H9 (cell line): ENCODE data around the gene ATP1A3. TPM values are rescaled to one million over a fixed set of nuclear protein-coding genes. Genes with fewer than 3 reads are reported as not detected.

Experiments
- DNase-seq: peaks from one replicate; pipeline ENCODE4 v3.0.0-alpha.2; 2017
- H2AFZ ChIP-seq: one replicate; pipeline ENCODE4 v1.6.1; 2013; ENCODE audit warnings: mild to moderate bottlenecking, low read length, control low read depth, moderate library complexity
- H2AK5ac ChIP-seq: 2 replicates; pipeline ENCODE4 v1.6.1; 2013; ENCODE audit warnings: low read length, control low read depth, mixed read lengths; ENCODE audit not compliant: insufficient read length
- H2BK120ac ChIP-seq: one replicate; pipeline ENCODE4 v1.6.1; 2013; ENCODE audit warnings: low read depth, mild to moderate bottlenecking, low read length, control low read depth, inconsistent platforms; ENCODE audit not compliant: poor library complexity, severe bottlenecking
- H2BK12ac ChIP-seq: 2 replicates; pipeline ENCODE4 v1.6.1; 2013; ENCODE audit warnings: low read length, control low read depth, mixed read lengths, low read depth; ENCODE audit not compliant: insufficient read length
- H2BK15ac ChIP-seq: 2 replicates; pipeline ENCODE4 v1.6.1; 2013; ENCODE audit warnings: low read depth, low read length, control low read depth
- H2BK20ac ChIP-seq: one replicate; pipeline ENCODE4 v1.6.1; 2013; ENCODE audit warnings: low read depth, mild to moderate bottlenecking, low read length, control low read depth, inconsistent platforms; ENCODE audit not compliant: poor library complexity, severe bottlenecking
- H2BK5ac ChIP-seq: 2 replicates; pipeline ENCODE4 v1.6.1; 2013; ENCODE audit warnings: low read length, control low read depth, mixed read lengths; ENCODE audit not compliant: insufficient read length
- H3K14ac ChIP-seq: 2 replicates; pipeline ENCODE4 v1.6.1; 2013; ENCODE audit warnings: low read length, control low read depth; ENCODE audit not compliant: insufficient read depth
- H3K18ac ChIP-seq: 2 replicates; pipeline ENCODE4 v1.6.1; 2013; ENCODE audit warnings: low read depth, mild to moderate bottlenecking, mixed read lengths, low read length, control low read depth; ENCODE audit not compliant: insufficient read length
- H3K23ac ChIP-seq: 2 replicates; pipeline ENCODE4 v1.6.1; 2013; ENCODE audit warnings: low read length, control low read depth, mixed read lengths, low read depth; ENCODE audit not compliant: insufficient read length
- H3K23me2 ChIP-seq: 2 replicates; pipeline ENCODE4 v1.6.1; 2013; ENCODE audit warnings: low read depth, mild to moderate bottlenecking, mixed read lengths, low read length, control low read depth; ENCODE audit not compliant: insufficient read length, poor library complexity, severe bottlenecking
- H3K27ac ChIP-seq: 2 replicates; pipeline ENCODE4 v1.5.1; 2013; ENCODE audit warnings: low read length, control low read depth, mixed read lengths, low read depth; ENCODE audit not compliant: insufficient read length
- H3K27me3 ChIP-seq: 2 replicates; pipeline ENCODE4 v1.6.1; 2013; ENCODE audit warnings: low read length, control low read depth, inconsistent platforms; ENCODE audit not compliant: insufficient read depth
- H3K4ac ChIP-seq: 2 replicates; pipeline ENCODE4 v1.6.1; 2013; ENCODE audit warnings: low read depth, mild to moderate bottlenecking, control low read depth, inconsistent platforms, low read length, moderate library complexity
- H3K4me1 ChIP-seq: 2 replicates; pipeline ENCODE4 v1.6.1; 2013; ENCODE audit warnings: low read length, control low read depth, inconsistent platforms; ENCODE audit not compliant: insufficient read depth
- H3K4me2 ChIP-seq: 2 replicates; pipeline ENCODE4 v1.6.1; 2013; ENCODE audit warnings: low read length, control low read depth, mixed read lengths; ENCODE audit not compliant: insufficient read length, insufficient read depth
- H3K56ac ChIP-seq: 2 replicates; pipeline ENCODE4 v1.6.1; 2013; ENCODE audit warnings: low read depth, mild to moderate bottlenecking, mixed read lengths, low read length, control low read depth; ENCODE audit not compliant: insufficient read length
- H3K79me1 ChIP-seq: 2 replicates; pipeline ENCODE4 v1.6.1; 2013; ENCODE audit warnings: low read depth, mild to moderate bottlenecking, moderate library complexity, low read length, control low read depth, inconsistent platforms; ENCODE audit not compliant: insufficient read depth, poor library complexity, severe bottlenecking
- H3K79me2 ChIP-seq: 2 replicates; pipeline ENCODE4 v1.6.1; 2013; ENCODE audit warnings: low read length, control low read depth, inconsistent platforms; ENCODE audit not compliant: insufficient read depth
- H3K9ac ChIP-seq: 2 replicates; pipeline ENCODE4 v1.6.1; 2013; ENCODE audit warnings: low read length, control low read depth, mixed read lengths; ENCODE audit not compliant: insufficient read length; ENCODE audit errors: extremely low read depth
- H3K9me3 ChIP-seq: one replicate; pipeline ENCODE4 v1.6.1; 2013; ENCODE audit warnings: low read depth, low read length, inconsistent platforms; ENCODE audit not compliant: control insufficient read depth
- H3T11ph ChIP-seq: one replicate; pipeline ENCODE4 v1.6.1; 2013; ENCODE audit warnings: mild to moderate bottlenecking, low read length, control low read depth, inconsistent platforms
- H4K20me1 ChIP-seq: one replicate; pipeline ENCODE4 v1.6.1; 2013; ENCODE audit not compliant: control insufficient read depth, insufficient read length, insufficient read depth
- H4K5ac ChIP-seq: 2 replicates; pipeline ENCODE4 v1.6.1; 2013; ENCODE audit warnings: low read depth, mild to moderate bottlenecking, mixed read lengths, low read length, control low read depth; ENCODE audit not compliant: insufficient read length
- H4K8ac ChIP-seq: replicated peaks from 2 replicates; pipeline ENCODE4 v1.6.1; 2013; ENCODE audit warnings: low read length, control low read depth, mixed read lengths, low read depth; ENCODE audit not compliant: insufficient read length
- H4K91ac ChIP-seq: 2 replicates; pipeline ENCODE4 v1.6.1; 2013; ENCODE audit warnings: low read depth, mild to moderate bottlenecking, moderate library complexity, mixed read lengths, low read length, control low read depth; ENCODE audit not compliant: insufficient read length
- H3K27ac Mint-ChIP-seq, 3 experiments: 2 replicates in 2 of 3; 3 replicates in 1 of 3; pipeline ENCODE4 v1.8.0; 2020 to 2021; ENCODE audit warnings: mixed read lengths in 3 of 3, mild to moderate bottlenecking in 1 of 3, moderate library complexity in 1 of 3
- H3K27me3 Mint-ChIP-seq: 2 replicates; pipeline ENCODE4 v1.8.0; 2021; ENCODE audit warnings: low read depth, mild to moderate bottlenecking, moderate library complexity, mixed read lengths
- H3K36me3 Mint-ChIP-seq, 3 experiments: 2 replicates in 2 of 3; 3 replicates in 1 of 3; pipeline ENCODE4 v1.8.0; 2020 to 2021; ENCODE audit warnings: low read depth in 3 of 3, mixed read lengths in 3 of 3; ENCODE audit not compliant: insufficient read depth in 1 of 3
- H3K4me1 Mint-ChIP-seq, 2 experiments: 2 replicates each; pipeline ENCODE4 v1.8.0; 2020; ENCODE audit warnings: mixed read lengths in 2 of 2
- H3K4me3 Mint-ChIP-seq, 2 experiments: 2 replicates in 1 of 2; 3 replicates in 1 of 2; pipeline ENCODE4 v1.8.0; 2020 to 2021; ENCODE audit warnings: mild to moderate bottlenecking in 2 of 2, mixed read lengths in 2 of 2, moderate library complexity in 1 of 2
- H3K9me3 Mint-ChIP-seq, 2 experiments: 2 replicates in 1 of 2; 3 replicates in 1 of 2; pipeline ENCODE4 v1.8.0; 2020; ENCODE audit warnings: mild to moderate bottlenecking in 2 of 2, mixed read lengths in 2 of 2, moderate library complexity in 1 of 2
- WGBS: extraction: QIAGEN DNeasy Blood & Tissue Kit; methylation state at CpG from one replicate; pipeline ENCODE4 v1.1.7; 2013; ENCODE audit warnings: missing lambda C conversion rate, low lambda C conversion rate, mixed read lengths; ENCODE audit not compliant: insufficient read length; ENCODE audit errors: extremely low coverage; 5-methylcytosine and 5-hydroxymethylcytosine counted together
- total RNA-seq: library from RNA; stranded (reverse); gene quantifications from 2 replicates; pipeline ENCODE4 v1.2.1, GENCODE V29; 2021
- TF ChIP-seq, protein P1 (sequence below): fragments of 200-600 bp; sonication (generic); conservative IDR thresholded peaks from 3 replicates; pipeline ENCODE4 v1.8.0; 2021; ENCODE audit warnings: antibody characterized with exemption, mild to moderate bottlenecking

The ATP1A3 gene
- total RNA-seq, 1 experiment from 2014 or later: 11.6 TPM

DNA sequence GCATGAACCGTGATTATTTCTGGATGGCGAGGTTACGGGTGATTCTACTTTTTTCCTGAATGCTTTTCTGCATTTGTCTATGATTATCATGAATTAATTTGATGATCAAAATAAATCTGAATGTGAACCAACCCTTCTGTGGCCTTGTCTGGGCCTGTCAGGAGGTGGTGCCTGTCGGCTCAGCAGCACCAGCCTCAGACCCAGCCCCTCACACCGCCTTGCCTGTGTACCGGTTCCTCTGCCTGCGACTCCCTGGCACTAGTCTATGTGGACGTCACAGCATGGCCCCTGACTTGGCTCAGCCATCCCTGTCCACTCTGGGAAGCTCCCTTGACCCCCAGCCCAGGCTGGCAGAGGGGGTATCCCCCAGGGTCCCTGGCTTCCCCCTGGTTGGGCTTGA lies 19.4 kb downstream of the ATP1A3 start:
- no peak overlapping the region for H4K91ac ChIP-seq
- no peak overlapping the region for H3K4me2 ChIP-seq
- H3K79me2 ChIP-seq: no peaks in the 10 kb centered on the region
- H2BK15ac ChIP-seq: no peak overlapping the region
- TF ChIP-seq, protein P1, sequence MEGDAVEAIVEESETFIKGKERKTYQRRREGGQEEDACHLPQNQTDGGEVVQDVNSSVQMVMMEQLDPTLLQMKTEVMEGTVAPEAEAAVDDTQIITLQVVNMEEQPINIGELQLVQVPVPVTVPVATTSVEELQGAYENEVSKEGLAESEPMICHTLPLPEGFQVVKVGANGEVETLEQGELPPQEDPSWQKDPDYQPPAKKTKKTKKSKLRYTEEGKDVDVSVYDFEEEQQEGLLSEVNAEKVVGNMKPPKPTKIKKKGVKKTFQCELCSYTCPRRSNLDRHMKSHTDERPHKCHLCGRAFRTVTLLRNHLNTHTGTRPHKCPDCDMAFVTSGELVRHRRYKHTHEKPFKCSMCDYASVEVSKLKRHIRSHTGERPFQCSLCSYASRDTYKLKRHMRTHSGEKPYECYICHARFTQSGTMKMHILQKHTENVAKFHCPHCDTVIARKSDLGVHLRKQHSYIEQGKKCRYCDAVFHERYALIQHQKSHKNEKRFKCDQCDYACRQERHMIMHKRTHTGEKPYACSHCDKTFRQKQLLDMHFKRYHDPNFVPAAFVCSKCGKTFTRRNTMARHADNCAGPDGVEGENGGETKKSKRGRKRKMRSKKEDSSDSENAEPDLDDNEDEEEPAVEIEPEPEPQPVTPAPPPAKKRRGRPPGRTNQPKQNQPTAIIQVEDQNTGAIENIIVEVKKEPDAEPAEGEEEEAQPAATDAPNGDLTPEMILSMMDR: no peak
- no peak overlapping the region for H3K4ac ChIP-seq
- Mint-ChIP-seq H3K4me1 (no peaks in the 10 kb centered on the region), H3K36me3 (peaks cover 2 to 10% (median 6%) of the 10 kb centered on the region in 3 experiments; a peak in 5 of 7 replicates), H3K9me3 (no peaks in the 10 kb centered on the region), H3K27me3 (no peaks in the 10 kb centered on the region; the same call in none of the 2 replicates), H3K4me3 (no peak overlapping the region), H3K27ac (no peak overlapping the region)
- no peak overlapping the region for H3K23ac ChIP-seq
- H4K20me1 ChIP-seq: no peaks in the 10 kb centered on the region
- H3K27ac ChIP-seq: no peak overlapping the region
- no peak overlapping the region for H2BK12ac ChIP-seq
- H3K56ac ChIP-seq: no peak overlapping the region
- H2AK5ac ChIP-seq: no peak overlapping the region
- H3K14ac ChIP-seq: no peak overlapping the region
- H3K27me3 ChIP-seq: no peaks in the 10 kb centered on the region
- no peaks in the 10 kb centered on the region for H3K9me3 ChIP-seq
- H2BK5ac ChIP-seq: no peak overlapping the region
- H3K9ac ChIP-seq: no peak overlapping the region
- no peak overlapping the region for H4K8ac ChIP-seq
- DNase-seq: no peak
- no peak overlapping the region for H2BK120ac ChIP-seq
- no peaks in the 10 kb centered on the region for H3K79me1 ChIP-seq
- no peaks in the 10 kb centered on the region for H3K4me1 ChIP-seq
- no peak overlapping the region for H4K5ac ChIP-seq
- H2AFZ ChIP-seq: no peak overlapping the region
- H2BK20ac ChIP-seq: no peak overlapping the region
- no CpG with 5 or more reads among the region's 8 CpGs for WGBS
- H3K23me2 ChIP-seq: no peaks in the 10 kb centered on the region
- no peak overlapping the region for H3T11ph ChIP-seq
- no peak overlapping the region for H3K18ac ChIP-seq
